Activated naive CD8-positive, alpha-beta T cell treated with anti-CD3 and anti-CD28 coated beads for 36 hours (primary cell): ENCODE results near the gene TOM1L1. TPM values are rescaled to one million over a fixed set of nuclear protein-coding genes. Genes with fewer than 3 reads are reported as not detected.

Experiments
- DNase-seq: peaks from one replicate; pipeline ENCODE4 v3.0.0; 2021
- H3K27ac Mint-ChIP-seq: one replicate; pipeline ENCODE4 v1.8.0; 2022; ENCODE audit warnings: mild to moderate bottlenecking, moderate library complexity, mixed read lengths
- H3K27me3 Mint-ChIP-seq: one replicate; pipeline ENCODE4 v1.8.0; 2022; ENCODE audit warnings: mild to moderate bottlenecking, mixed read lengths
- H3K36me3 Mint-ChIP-seq: one replicate; pipeline ENCODE4 v1.8.0; 2021; ENCODE audit warnings: mild to moderate bottlenecking, mixed read lengths
- H3K4me1 Mint-ChIP-seq: one replicate; pipeline ENCODE4 v1.8.0; 2021; ENCODE audit warnings: mixed read lengths
- H3K4me3 Mint-ChIP-seq: one replicate; pipeline ENCODE4 v1.8.0; 2022; ENCODE audit warnings: mild to moderate bottlenecking, moderate library complexity, mixed read lengths
- H3K9me3 Mint-ChIP-seq: one replicate; pipeline ENCODE4 v1.8.0; 2022; ENCODE audit warnings: mixed read lengths
- total RNA-seq, 2 experiments: library from RNA; stranded (reverse); gene quantifications; one replicate each; pipeline ENCODE4 v1.2.3, GENCODE V29; 2021

The TOM1L1 gene
- total RNA-seq, 2 experiments from 2014 or later: 0.74 to 1.0 TPM

- H3K9me3 Mint-ChIP-seq: no peaks in the 10 kb centered on the region
- DNase-seq: no peak
- no peak overlapping the region for H3K4me3 Mint-ChIP-seq
- peaks cover 2% of the 10 kb centered on the region for H3K27me3 Mint-ChIP-seq
- no peak overlapping the region for H3K27ac Mint-ChIP-seq
- H3K36me3 Mint-ChIP-seq: no peaks in the 10 kb centered on the region
- H3K4me1 Mint-ChIP-seq: no peaks in the 10 kb centered on the region
Measured at GRCh38 chr17:54883939-54884338, 16.7 kb upstream of the TOM1L1 start.

- no peaks in the 10 kb centered on the region for H3K4me1 Mint-ChIP-seq
- no peak for DNase-seq
- H3K27ac Mint-ChIP-seq: no peak overlapping the region
- H3K27me3 Mint-ChIP-seq: peaks cover 6% of the 10 kb centered on the region
- H3K9me3 Mint-ChIP-seq: no peaks in the 10 kb centered on the region
- H3K4me3 Mint-ChIP-seq: no peak overlapping the region
- H3K36me3 Mint-ChIP-seq: no peaks in the 10 kb centered on the region
Measured at GRCh38 chr17:54887787-54888186, 12.9 kb upstream of the TOM1L1 start.

- Mint-ChIP-seq H3K4me1 (no peaks in the 10 kb centered on the region), H3K27me3 (peaks cover 9% of the 10 kb centered on the region), H3K36me3 (no peaks in the 10 kb centered on the region), H3K27ac (no peak overlapping the region), H3K9me3 (no peaks in the 10 kb centered on the region), H3K4me3 (no peak overlapping the region)
- no peak for DNase-seq
Measured at GRCh38 chr17:54888254-54888653, 12.4 kb upstream of the TOM1L1 start.

GRCh38 chr17:54888981-54889380 is 11.7 kb upstream of the TOM1L1 start:
- Mint-ChIP-seq H3K4me3 (no peak overlapping the region), H3K4me1 (no peaks in the 10 kb centered on the region), H3K27me3 (peaks cover 10% of the 10 kb centered on the region), H3K9me3 (no peaks in the 10 kb centered on the region), H3K36me3 (no peaks in the 10 kb centered on the region), H3K27ac (no peak overlapping the region)
- no peak for DNase-seq

- Mint-ChIP-seq H3K4me3 (no peak overlapping the region), H3K36me3 (no peaks in the 10 kb centered on the region), H3K27me3 (peaks cover 15% of the 10 kb centered on the region), H3K4me1 (no peaks in the 10 kb centered on the region), H3K27ac (no peak overlapping the region), H3K9me3 (no peaks in the 10 kb centered on the region)
- no peak for DNase-seq
Measured at GRCh38 chr17:54891176-54891821, 9.4 kb upstream of the TOM1L1 start.

GRCh38 chr17:54892360-54892759 is 8.3 kb upstream of the TOM1L1 start:
- Mint-ChIP-seq H3K4me3 (no peak overlapping the region), H3K27me3 (peaks cover 24% of the 10 kb centered on the region), H3K9me3 (no peaks in the 10 kb centered on the region), H3K36me3 (no peaks in the 10 kb centered on the region), H3K4me1 (no peaks in the 10 kb centered on the region), H3K27ac (no peak overlapping the region)
- no peak for DNase-seq

- Mint-ChIP-seq H3K4me1 (peaks cover 7% of the 10 kb centered on the region), H3K27me3 (peaks cover 48% of the 10 kb centered on the region)
Measured at GRCh38 chr17:54898576-54898975, 2.1 kb upstream of the TOM1L1 start.

GRCh38 chr17:54899201-54899600 is 1.5 kb upstream of the TOM1L1 start:
- no peaks in the 10 kb centered on the region for H3K36me3 Mint-ChIP-seq
- peaks cover 7% of the 10 kb centered on the region for H3K4me1 Mint-ChIP-seq
- no peak overlapping the region for H3K4me3 Mint-ChIP-seq
- no peak for DNase-seq
- H3K27me3 Mint-ChIP-seq: peaks cover 52% of the 10 kb centered on the region
- no peak overlapping the region for H3K27ac Mint-ChIP-seq
- no peaks in the 10 kb centered on the region for H3K9me3 Mint-ChIP-seq

More at GRCh38 chr17:54898576-54898975, 2.1 kb upstream of the TOM1L1 start:
- no peaks in the 10 kb centered on the region for H3K36me3 Mint-ChIP-seq
- no peak overlapping the region for H3K27ac Mint-ChIP-seq
- H3K4me3 Mint-ChIP-seq: no peak overlapping the region
- H3K9me3 Mint-ChIP-seq: no peaks in the 10 kb centered on the region
- no peak for DNase-seq

GRCh38 chr17:54899721-54900456 is 763 bp upstream of the TOM1L1 start:
- H3K4me1 Mint-ChIP-seq: peaks cover 7% of the 10 kb centered on the region
- peak overlapping the region; percentile 47 for H3K4me3 Mint-ChIP-seq
- no peaks in the 10 kb centered on the region for H3K36me3 Mint-ChIP-seq
- DNase-seq: no peak
- peaks cover 52% of the 10 kb centered on the region for H3K27me3 Mint-ChIP-seq
- H3K9me3 Mint-ChIP-seq: no peaks in the 10 kb centered on the region
- no peak overlapping the region for H3K27ac Mint-ChIP-seq

- H3K36me3 Mint-ChIP-seq: no peaks in the 10 kb centered on the region
- H3K27me3 Mint-ChIP-seq: peaks cover 46% of the 10 kb centered on the region
- peak overlapping the region; percentile 30 for H3K4me3 Mint-ChIP-seq
Measured at GRCh38 chr17:54901230-54901822, 674 bp downstream of the TOM1L1 start.

GRCh38 chr17:54902017-54902416 is 1.4 kb downstream of the TOM1L1 start:
- Mint-ChIP-seq H3K27me3 (peaks cover 41% of the 10 kb centered on the region), H3K36me3 (no peaks in the 10 kb centered on the region), H3K4me3 (no peak overlapping the region), H3K27ac (no peak overlapping the region), H3K9me3 (no peaks in the 10 kb centered on the region), H3K4me1 (peaks cover 7% of the 10 kb centered on the region)
- DNase-seq: no peak

More at GRCh38 chr17:54901230-54901822, 674 bp downstream of the TOM1L1 start:
- Mint-ChIP-seq H3K27ac (no peak overlapping the region), H3K4me1 (peaks cover 7% of the 10 kb centered on the region), H3K9me3 (no peaks in the 10 kb centered on the region)
- DNase-seq: no peak

GRCh38 chr17:54902611-54903010 is 2.0 kb downstream of the TOM1L1 start:
- Mint-ChIP-seq H3K36me3 (no peaks in the 10 kb centered on the region), H3K27me3 (peaks cover 35% of the 10 kb centered on the region), H3K27ac (no peak overlapping the region), H3K4me3 (no peak overlapping the region), H3K4me1 (peaks cover 7% of the 10 kb centered on the region), H3K9me3 (no peaks in the 10 kb centered on the region)
- no peak for DNase-seq

GRCh38 chr17:54903375-54903774 is 2.7 kb downstream of the TOM1L1 start:
- H3K4me1 Mint-ChIP-seq: peaks cover 7% of the 10 kb centered on the region
- H3K36me3 Mint-ChIP-seq: no peaks in the 10 kb centered on the region
- no peaks in the 10 kb centered on the region for H3K9me3 Mint-ChIP-seq
- no peak overlapping the region for H3K27ac Mint-ChIP-seq
- no peak overlapping the region for H3K4me3 Mint-ChIP-seq
- H3K27me3 Mint-ChIP-seq: peaks cover 27% of the 10 kb centered on the region
- DNase-seq: no peak

- no peak for DNase-seq
- Mint-ChIP-seq H3K27ac (no peak overlapping the region), H3K4me3 (no peak overlapping the region), H3K9me3 (no peaks in the 10 kb centered on the region), H3K4me1 (no peaks in the 10 kb centered on the region), H3K36me3 (no peaks in the 10 kb centered on the region), H3K27me3 (peaks cover 3% of the 10 kb centered on the region)
Measured at GRCh38 chr17:54906683-54907082, 6.0 kb downstream of the TOM1L1 start.

- H3K4me1 Mint-ChIP-seq: no peaks in the 10 kb centered on the region
- no peaks in the 10 kb centered on the region for H3K9me3 Mint-ChIP-seq
- H3K4me3 Mint-ChIP-seq: no peak overlapping the region
- no peak for DNase-seq
- H3K27me3 Mint-ChIP-seq: peaks cover 3% of the 10 kb centered on the region
- H3K36me3 Mint-ChIP-seq: no peaks in the 10 kb centered on the region
- H3K27ac Mint-ChIP-seq: no peak overlapping the region
Measured at GRCh38 chr17:54907376-54907775, 6.7 kb downstream of the TOM1L1 start.
